OCI-LY3 (cell line): Measurements from ENCODE around the gene SIX2.

Experiments used
- H2AFZ ChIP-seq: fragments of 200-600, 300-600 bp; shearing (Covaris generic); 2 replicates; pipeline ENCODE4 v1.6.0; 2014; ENCODE audit warnings: antibody characterized with exemption, low read depth, low read length
- H3K27ac ChIP-seq: fragments of 200-600, 300-600 bp; sonication (generic); 2 replicates; pipeline ENCODE4 v1.5.1; 2014; ENCODE audit warnings: mild to moderate bottlenecking, low read length, moderate library complexity, mixed read lengths
- H3K27me3 ChIP-seq: fragments of 200-600, 300-600 bp; sonication (generic); 2 replicates; pipeline ENCODE4 v1.6.1; 2014; ENCODE audit warnings: low read depth, low read length, mixed read lengths
- H3K36me3 ChIP-seq: fragments of 200-600, 300-600 bp; sonication (generic); replicated peaks from 2 replicates; pipeline ENCODE3; 2014; ENCODE audit warnings: low read depth, low read length, mixed read lengths
- H3K4me1 ChIP-seq: fragments of 300-600, 200-600 bp; sonication (generic); 2 replicates; pipeline ENCODE4 v1.6.1; 2014; ENCODE audit warnings: low read length, mixed read lengths
- H3K4me2 ChIP-seq: fragments of 200-600, 300-600 bp; sonication (generic); 2 replicates; pipeline ENCODE4 v1.6.1; 2014; ENCODE audit warnings: low read length, mixed read lengths
- H3K4me3 ChIP-seq: fragments of 300-600, 200-600 bp; sonication (generic); 2 replicates; pipeline ENCODE4 v1.5.1; 2014; ENCODE audit warnings: antibody characterized with exemption, mild to moderate bottlenecking, low read length, moderate library complexity
- H3K79me2 ChIP-seq: fragments of 300-600, 200-600 bp; shearing (Covaris generic); 2 replicates; pipeline ENCODE4 v1.6.1; 2014; ENCODE audit warnings: mild to moderate bottlenecking, low read length, mixed read lengths
- H3K9ac ChIP-seq: fragments of 300-600, 200-600 bp; shearing (Covaris generic); 2 replicates; pipeline ENCODE4 v1.6.0; 2014; ENCODE audit warnings: mild to moderate bottlenecking, low read length, moderate library complexity
- H3K9me3 ChIP-seq: fragments of 200-600, 300-600 bp; shearing (Covaris generic); 2 replicates; pipeline ENCODE4 v1.6.1; 2014; ENCODE audit warnings: low read length, mixed read lengths; ENCODE audit not compliant: insufficient read depth
- H4K20me1 ChIP-seq: fragments of 200-600, 300-600 bp; sonication (generic); 2 replicates; pipeline ENCODE4 v1.6.1; 2016; ENCODE audit warnings: low read length, mixed read lengths; ENCODE audit not compliant: insufficient read depth
- EZH2phosphoT487 ChIP-seq: fragments of 200-600 bp; shearing (Covaris generic); IDR thresholded peaks from 2 replicates; pipeline ENCODE4 v1.6.1; 2018; ENCODE audit warnings: antibody characterized with exemption, mixed run types, low read depth
- TF ChIP-seq, protein P1 (sequence below): fragments of 200-600, 300-600 bp; sonication (generic); IDR thresholded peaks from 2 replicates; pipeline ENCODE4 v1.5.1; 2014; ENCODE audit warnings: antibody characterized with exemption, low read length, low read depth

SIX2 gene

DNA sequence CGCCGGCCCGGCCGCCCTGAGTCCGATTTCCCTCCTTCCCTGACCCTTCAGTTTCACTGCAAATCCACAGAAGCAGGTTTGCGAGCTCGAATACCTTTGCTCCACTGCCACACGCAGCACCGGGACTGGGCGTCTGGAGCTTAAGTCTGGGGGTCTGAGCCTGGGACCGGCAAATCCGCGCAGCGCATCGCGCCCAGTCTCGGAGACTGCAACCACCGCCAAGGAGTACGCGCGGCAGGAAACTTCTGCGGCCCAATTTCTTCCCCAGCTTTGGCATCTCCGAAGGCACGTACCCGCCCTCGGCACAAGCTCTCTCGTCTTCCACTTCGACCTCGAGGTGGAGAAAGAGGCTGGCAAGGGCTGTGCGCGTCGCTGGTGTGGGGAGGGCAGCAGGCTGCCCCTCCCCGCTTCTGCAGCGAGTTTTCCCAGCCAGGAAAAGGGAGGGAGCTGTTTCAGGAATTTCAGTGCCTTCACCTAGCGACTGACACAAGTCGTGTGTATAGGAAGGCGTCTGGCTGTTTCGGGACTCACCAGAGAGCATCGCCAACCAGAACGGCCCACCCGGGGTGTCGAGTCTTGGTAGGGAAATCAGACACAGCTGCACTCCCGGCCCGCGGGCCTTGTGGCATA is 4.6 kb downstream of the SIX2 start:
- TF ChIP-seq, protein P1, sequence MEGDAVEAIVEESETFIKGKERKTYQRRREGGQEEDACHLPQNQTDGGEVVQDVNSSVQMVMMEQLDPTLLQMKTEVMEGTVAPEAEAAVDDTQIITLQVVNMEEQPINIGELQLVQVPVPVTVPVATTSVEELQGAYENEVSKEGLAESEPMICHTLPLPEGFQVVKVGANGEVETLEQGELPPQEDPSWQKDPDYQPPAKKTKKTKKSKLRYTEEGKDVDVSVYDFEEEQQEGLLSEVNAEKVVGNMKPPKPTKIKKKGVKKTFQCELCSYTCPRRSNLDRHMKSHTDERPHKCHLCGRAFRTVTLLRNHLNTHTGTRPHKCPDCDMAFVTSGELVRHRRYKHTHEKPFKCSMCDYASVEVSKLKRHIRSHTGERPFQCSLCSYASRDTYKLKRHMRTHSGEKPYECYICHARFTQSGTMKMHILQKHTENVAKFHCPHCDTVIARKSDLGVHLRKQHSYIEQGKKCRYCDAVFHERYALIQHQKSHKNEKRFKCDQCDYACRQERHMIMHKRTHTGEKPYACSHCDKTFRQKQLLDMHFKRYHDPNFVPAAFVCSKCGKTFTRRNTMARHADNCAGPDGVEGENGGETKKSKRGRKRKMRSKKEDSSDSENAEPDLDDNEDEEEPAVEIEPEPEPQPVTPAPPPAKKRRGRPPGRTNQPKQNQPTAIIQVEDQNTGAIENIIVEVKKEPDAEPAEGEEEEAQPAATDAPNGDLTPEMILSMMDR, result no peak
- TF ChIP-seq EZH2phosphoT487, result no peak
- Histone ChIP-seq H3K27me3 (no peaks in the 10 kb centered on the region), H3K79me2 (no peaks in the 10 kb centered on the region), H3K4me1 (no peaks in the 10 kb centered on the region), H3K36me3 (no peaks in the 10 kb centered on the region), H3K9ac (no peak overlapping the region), H2AFZ (no peak overlapping the region), H3K9me3 (no peaks in the 10 kb centered on the region), H3K4me3 (no peak overlapping the region), H3K27ac (no peak overlapping the region), H4K20me1 (no peaks in the 10 kb centered on the region), H3K4me2 (no peak overlapping the region)

- H3K4me2 ChIP-seq, result no peak overlapping the region
Measured at GRCh38 chr2:45003579-45004551, 5.4 kb downstream of the SIX2 start.

GRCh38 chr2:45002686-45003085 is 6.6 kb downstream of the SIX2 start:
- H3K27me3 ChIP-seq, result no peaks in the 10 kb centered on the region
- H3K4me3 ChIP-seq, result no peak overlapping the region
- no peak overlapping the region for H3K4me2 ChIP-seq
- no peaks in the 10 kb centered on the region for H3K36me3 ChIP-seq
- H3K9me3 ChIP-seq, result no peaks in the 10 kb centered on the region
- H3K9ac ChIP-seq, result no peak overlapping the region
- H2AFZ ChIP-seq, result no peak overlapping the region
- no peaks in the 10 kb centered on the region for H3K79me2 ChIP-seq
- H3K4me1 ChIP-seq, result no peaks in the 10 kb centered on the region
- H4K20me1 ChIP-seq, result no peaks in the 10 kb centered on the region
- H3K27ac ChIP-seq, result no peak overlapping the region
- TF ChIP-seq EZH2phosphoT487, result no peak
- TF ChIP-seq, protein P1, result no peak

More at GRCh38 chr2:45003579-45004551, 5.4 kb downstream of the SIX2 start:
- H3K4me3 ChIP-seq, result no peak overlapping the region
- H3K27me3 ChIP-seq, result no peaks in the 10 kb centered on the region
- no peaks in the 10 kb centered on the region for H3K4me1 ChIP-seq
- H3K9me3 ChIP-seq, result no peaks in the 10 kb centered on the region
- no peak overlapping the region for H2AFZ ChIP-seq
- H3K79me2 ChIP-seq, result no peaks in the 10 kb centered on the region
- TF ChIP-seq, protein P1, result no peak
- TF ChIP-seq EZH2phosphoT487, result no peak
- H4K20me1 ChIP-seq, result no peaks in the 10 kb centered on the region
- no peak overlapping the region for H3K27ac ChIP-seq
- no peaks in the 10 kb centered on the region for H3K36me3 ChIP-seq
- H3K9ac ChIP-seq, result no peak overlapping the region

DNA sequence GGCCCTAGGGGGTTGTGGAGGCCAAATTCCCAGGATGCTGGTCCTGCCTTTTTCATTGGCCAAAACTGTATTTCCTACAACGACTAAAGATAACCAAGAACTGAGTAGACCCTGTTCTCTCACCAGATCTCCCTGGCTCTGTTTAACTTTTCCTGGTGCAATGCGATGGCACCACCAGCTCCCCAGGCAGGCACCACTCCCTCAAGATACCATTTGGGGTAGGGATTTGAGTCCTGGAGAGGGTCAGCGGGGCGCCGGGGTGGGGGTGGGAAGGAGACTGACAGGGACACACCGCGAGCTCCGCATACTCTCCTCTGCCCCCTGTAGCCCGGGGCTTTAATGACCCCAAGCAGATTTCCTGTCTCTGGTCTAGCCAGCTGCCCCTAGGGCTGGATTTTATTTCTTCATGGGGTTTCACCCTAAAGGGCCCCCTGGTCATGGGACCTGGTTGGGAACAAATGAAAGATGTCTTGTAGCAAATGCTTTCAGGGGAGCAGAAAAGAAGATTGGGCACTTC is 7.3 kb downstream of the SIX2 start:
- H3K27me3 ChIP-seq, result no peaks in the 10 kb centered on the region

More for the DNA sequence above, 7.3 kb downstream of the SIX2 start:
- Histone ChIP-seq H3K4me1 (no peaks in the 10 kb centered on the region), H4K20me1 (no peaks in the 10 kb centered on the region), H3K9ac (no peak overlapping the region), H3K36me3 (no peaks in the 10 kb centered on the region), H2AFZ (no peak overlapping the region), H3K4me3 (no peak overlapping the region), H3K27ac (no peak overlapping the region), H3K79me2 (no peaks in the 10 kb centered on the region), H3K9me3 (no peaks in the 10 kb centered on the region), H3K4me2 (no peak overlapping the region)
- TF ChIP-seq, protein P1, result no peak
- TF ChIP-seq EZH2phosphoT487, result no peak
